IMR-90 (cell line): ENCODE measurements around the gene FAM98C. TPM values are rescaled to one million over a fixed set of nuclear protein-coding genes. Genes with fewer than 3 reads are reported as not detected.

Source experiments
- ATAC-seq: fragments of 200-7000 bp; cut with Tn5 transposase; 2 replicates; pipeline ENCODE4 v1.9.1; 2020; ENCODE audit warnings: low read depth, mild to moderate bottlenecking, moderate library complexity
- BruUV-seq: library from RNA; stranded (reverse); fragments of 400-500 nt; replicated peaks from 2 replicates; lab custom pipeline; 2021; lab: Mats Ljungman, UMichigan
- CTCF ChIA-PET: fragments of 300-600 bp; formaldehyde crosslinking; extraction: SDS; loops from one replicate; lab custom pipeline; 2021; ENCODE audit warnings: antibody characterized with exemption; lab: Yijun Ruan, JAX
- POLR2A ChIA-PET: fragments of 300-600 bp; sonication (Branson Sonifier 250); formaldehyde crosslinking; loops from one replicate; lab custom pipeline; 2022; ENCODE audit warnings: antibody characterized with exemption; ENCODE audit not compliant: unreplicated experiment; lab: Charles Lee
- DNase-seq: peaks from one replicate; pipeline ENCODE4 v3.0.0; 2013
- H2AFZ ChIP-seq: replicated peaks from 2 replicates; pipeline ENCODE3; 2013; ENCODE audit warnings: low read length, mild to moderate bottlenecking; ENCODE audit not compliant: poor library complexity
- H2AK5ac ChIP-seq: 2 replicates; pipeline ENCODE4 v1.6.1; 2013; ENCODE audit warnings: low read depth, low read length, inconsistent platforms
- H2AK9ac ChIP-seq: replicated peaks from 2 replicates; pipeline ENCODE3; 2013; ENCODE audit warnings: mild to moderate bottlenecking, low read depth, low read length, moderate library complexity; ENCODE audit not compliant: poor library complexity
- H2BK120ac ChIP-seq: 2 replicates; pipeline ENCODE4 v1.6.1; 2013; ENCODE audit warnings: low read depth, low read length, inconsistent platforms
- H2BK15ac ChIP-seq: 3 replicates; pipeline ENCODE4 v1.6.1; 2013; ENCODE audit warnings: low read depth, low read length, inconsistent platforms
- H2BK20ac ChIP-seq: 2 replicates; pipeline ENCODE4 v1.6.1; 2013; ENCODE audit warnings: low read depth, mild to moderate bottlenecking, inconsistent platforms, low read length, moderate library complexity
- H2BK5ac ChIP-seq: 2 replicates; pipeline ENCODE4 v1.6.1; 2013; ENCODE audit warnings: mild to moderate bottlenecking, low read depth, low read length, inconsistent platforms; ENCODE audit not compliant: poor library complexity, severe bottlenecking
- H3K14ac ChIP-seq: replicated peaks from 2 replicates; pipeline ENCODE4 v1.6.1; 2013; ENCODE audit warnings: low read depth, low read length, inconsistent platforms
- H3K18ac ChIP-seq: 2 replicates; pipeline ENCODE4 v1.6.1; 2013; ENCODE audit warnings: low read depth, low read length, control low read depth
- H3K23ac ChIP-seq: 2 replicates; pipeline ENCODE4 v1.6.1; 2013; ENCODE audit warnings: low read depth, low read length, inconsistent platforms
- H3K27ac ChIP-seq: 2 replicates; pipeline ENCODE4 v1.5.1; 2013; ENCODE audit warnings: mild to moderate bottlenecking, control low read depth, low read length; ENCODE audit not compliant: insufficient read depth
- H3K27me3 ChIP-seq: 2 replicates; pipeline ENCODE4 v1.6.1; 2013; ENCODE audit warnings: low read length; ENCODE audit not compliant: control insufficient read depth, insufficient read depth
- H3K36me3 ChIP-seq: 2 replicates; pipeline ENCODE4 v1.6.1; 2013; ENCODE audit warnings: low read length, mixed read lengths; ENCODE audit not compliant: control insufficient read depth, insufficient read depth
- H3K4ac ChIP-seq: 2 replicates; pipeline ENCODE4 v1.6.1; 2013; ENCODE audit warnings: low read depth, low read length, inconsistent platforms
- H3K4me1 ChIP-seq: 2 replicates; pipeline ENCODE4 v1.6.1; 2013; ENCODE audit warnings: low read length, mixed read lengths; ENCODE audit not compliant: control insufficient read depth, insufficient read depth
- H3K4me2 ChIP-seq: 2 replicates; pipeline ENCODE4 v1.6.1; 2013; ENCODE audit warnings: low read depth, mild to moderate bottlenecking, control low read depth, low read length, moderate library complexity
- H3K4me3 ChIP-seq: 2 replicates; pipeline ENCODE4 v1.5.1; 2013; ENCODE audit warnings: low read depth, mild to moderate bottlenecking, control low read depth, low read length, moderate library complexity; ENCODE audit not compliant: insufficient read depth
- H3K56ac ChIP-seq: 2 replicates; pipeline ENCODE4 v1.6.1; 2013; ENCODE audit warnings: low read length, inconsistent platforms; ENCODE audit not compliant: insufficient read depth; ENCODE audit errors: extremely low read depth
- H3K79me1 ChIP-seq, 2 experiments: 2 replicates each; pipeline ENCODE4 v1.6.1; 2013; ENCODE audit warnings: low read length in 2 of 2, inconsistent platforms in 1 of 2, low read depth in 1 of 2
- H3K9ac ChIP-seq: 2 replicates; pipeline ENCODE4 v1.6.1; 2013; ENCODE audit warnings: low read depth, low read length, control low read depth
- H3K9me1 ChIP-seq: 2 replicates; pipeline ENCODE4 v1.6.1; 2013; ENCODE audit warnings: low read length, inconsistent platforms; ENCODE audit not compliant: insufficient read depth
- H3K9me3 ChIP-seq: 2 replicates; pipeline ENCODE4 v1.6.1; 2013; ENCODE audit warnings: low read length; ENCODE audit not compliant: control insufficient read depth, insufficient read depth
- H4K20me1 ChIP-seq: 2 replicates; pipeline ENCODE4 v1.6.1; 2013; ENCODE audit warnings: low read length, inconsistent platforms; ENCODE audit not compliant: insufficient read depth
- H4K5ac ChIP-seq: 2 replicates; pipeline ENCODE4 v1.6.1; 2013; ENCODE audit warnings: mild to moderate bottlenecking, low read depth, low read length, control low read depth
- H4K8ac ChIP-seq, 2 experiments: 2 replicates each; pipeline ENCODE4 v1.6.1; 2013; ENCODE audit warnings: low read depth in 2 of 2, low read length in 2 of 2, control low read depth in 1 of 2, inconsistent platforms in 1 of 2
- H4K91ac ChIP-seq: 2 replicates; pipeline ENCODE4 v1.6.1; 2013; ENCODE audit warnings: low read depth, low read length, inconsistent platforms; ENCODE audit not compliant: insufficient read depth
- BHLHE40 ChIP-seq: fragments of 150-350 bp; IDR thresholded peaks from 2 replicates; pipeline ENCODE4 v1.6.1; 2016; ENCODE audit warnings: mild to moderate bottlenecking, low read depth, low read length
- CEBPB ChIP-seq: IDR thresholded peaks from 2 replicates; pipeline ENCODE4 v1.6.1; 2012; ENCODE audit warnings: low read depth, low read length, improper control_type of control experiment
- CHD1 ChIP-seq: IDR thresholded peaks from 2 replicates; pipeline ENCODE4 v1.6.1; 2012; ENCODE audit warnings: low read depth, low read length, improper control_type of control experiment
- CTCF ChIP-seq: conservative IDR thresholded peaks from 2 replicates; pipeline ENCODE4 v1.5.1; 2012; ENCODE audit warnings: mild to moderate bottlenecking, low read depth, low read length, improper control_type of control experiment
- ELK1 ChIP-seq: fragments of 150-350 bp; IDR thresholded peaks from 2 replicates; pipeline ENCODE4 v1.6.1; 2016; ENCODE audit warnings: low read depth, mild to moderate bottlenecking, low read length, moderate library complexity, borderline replicate concordance
- FOS ChIP-seq: fragments of 150-350 bp; IDR thresholded peaks from 2 replicates; pipeline ENCODE4 v1.6.1; 2016; ENCODE audit warnings: low read depth, low read length
- MAFK ChIP-seq: IDR thresholded peaks from 2 replicates; pipeline ENCODE4 v1.6.1; 2012; ENCODE audit warnings: low read depth, low read length, improper control_type of control experiment
- MAZ ChIP-seq: IDR thresholded peaks from 2 replicates; pipeline ENCODE4 v1.6.1; 2012; ENCODE audit warnings: low read depth, mild to moderate bottlenecking, low read length, improper control_type of control experiment, moderate library complexity, borderline replicate concordance
- MXI1 ChIP-seq: IDR thresholded peaks from 2 replicates; pipeline ENCODE4 v1.6.1; 2012; ENCODE audit warnings: low read depth, mild to moderate bottlenecking, low read length, moderate library complexity, borderline replicate concordance
- NFE2L2 ChIP-seq: fragments of 150-350 bp; IDR thresholded peaks from 2 replicates; pipeline ENCODE4 v1.6.1; 2016; ENCODE audit warnings: low read depth, mild to moderate bottlenecking, low read length
- POLR2A ChIP-seq: IDR thresholded peaks from 2 replicates; pipeline ENCODE4 v1.6.1; 2012; ENCODE audit warnings: mild to moderate bottlenecking, low read depth, low read length
- RAD21 ChIP-seq: IDR thresholded peaks from 2 replicates; pipeline ENCODE4 v1.6.1; 2012; ENCODE audit warnings: low read length, improper control_type of control experiment
- RCOR1 ChIP-seq: IDR thresholded peaks from 2 replicates; pipeline ENCODE4 v1.6.1; 2012; ENCODE audit warnings: mild to moderate bottlenecking, low read length, improper control_type of control experiment; ENCODE audit not compliant: insufficient replicate concordance
- RFX5 ChIP-seq: IDR thresholded peaks from 2 replicates; pipeline ENCODE4 v1.8.0; 2012; ENCODE audit warnings: low read depth, mild to moderate bottlenecking, low read length, moderate library complexity
- SMC3 ChIP-seq: fragments of 150-350 bp; IDR thresholded peaks from 2 replicates; pipeline ENCODE4 v1.6.1; 2016; ENCODE audit warnings: low read depth, mild to moderate bottlenecking, antibody characterized with exemption, low read length, moderate library complexity
- USF2 ChIP-seq: fragments of 150-350 bp; IDR thresholded peaks from 2 replicates; pipeline ENCODE4 v1.6.1; 2017; ENCODE audit warnings: mild to moderate bottlenecking, antibody characterized with exemption, low read length, low read depth
- WGBS, 2 experiments: methylation state at CpG; one replicate each; pipeline versions ENCODE4 v1.1.5 to v1.1.7; 2013; ENCODE audit warnings: missing lambda C conversion rate in 2 of 2; ENCODE audit not compliant: insufficient read length in 1 of 2; ENCODE audit errors: extremely low coverage in 2 of 2; 5-methylcytosine and 5-hydroxymethylcytosine counted together
- dilution Hi-C: fragments of 300-500 bp; cut with HindIII; formaldehyde crosslinking; loops from one replicate; pipeline ENCODE4 v1.14.3; 2018; ENCODE audit warnings: low sequenced_read_pairs; ENCODE audit not compliant: unreplicated experiment
- in situ Hi-C: fragments of 300-500 bp; cut with MboI; formaldehyde crosslinking; loops from 3 replicates; pipeline ENCODE4 v1.14.3; 2019; ENCODE audit warnings: low sequenced_read_pairs, inconsistent platforms, mixed read lengths
- intact Hi-C: fragments of 100-400 bp; cut with micrococcal nuclease; formaldehyde crosslinking; loops from 2 replicates; pipeline ENCODE4 v1.10.0; 2022
- polyA plus RNA-seq, 3 experiments: library from polyadenylated mRNA; depleted of rRNA; stranded (reverse); fragments of >200 nt; gene quantifications; 2 replicates each; pipeline ENCODE4 v1.2.3, GENCODE V29; 2012; ENCODE audit warnings: low replicate concordance in 1 of 3
- total RNA-seq: library from RNA; depleted of rRNA; stranded (reverse); fragments of >200 nt; gene quantifications from 2 replicates; pipeline ENCODE4 v1.2.3, GENCODE V29; 2012

Gene FAM98C
- total and polyA plus RNA-seq, 2 of the 4 experiments (the other 2 are of a cell fraction) = 3.6 to 17.9 TPM

GRCh38 chr19:38367041-38367440 lies 35.9 kb upstream of the FAM98C start:
- no peak overlapping the region for H3K14ac ChIP-seq
- H4K20me1 ChIP-seq = 0 out of 2 replicates have a peak, but pooled peaks cover 3% of the 10 kb centered on the region
- H3K9me3 ChIP-seq = no peaks in the 10 kb centered on the region
- H2BK15ac ChIP-seq = no peak overlapping the region
- no peaks in the 10 kb centered on the region for H3K36me3 ChIP-seq
- no TSS peak for BruUV-seq
- in situ Hi-C loops (no loop called here), dilution Hi-C loops (no loop called here), intact Hi-C loops (no loop called here)
- H2BK120ac ChIP-seq = no peak overlapping the region
- no peak overlapping the region for H3K27ac ChIP-seq
- DNase-seq = no peak
- no peak overlapping the region for H3K4me2 ChIP-seq
- H4K91ac ChIP-seq = no peak overlapping the region
- H3K4ac ChIP-seq = no peak overlapping the region
- H3K18ac ChIP-seq = no peak overlapping the region
- 40% methylated on average over 1 of the region's 12 CpGs; no CpG with 5 or more reads in 1 of the 2 experiments for WGBS, 2 experiments
- H2BK5ac ChIP-seq = no peak overlapping the region
- TF ChIP-seq MAZ (no peak), ELK1 (no peak), FOS (no peak), CTCF (no peak), MAFK (no peak), USF2 (no peak), SMC3 (no peak), MXI1 (no peak), POLR2A (no peak), CHD1 (no peak), NFE2L2 (no peak), BHLHE40 (no peak), CEBPB (no peak), RFX5 (no peak), RCOR1 (no peak), RAD21 (no peak)
- H3K4me3 ChIP-seq = no peak overlapping the region
- peaks cover 25% of the 10 kb centered on the region for H3K27me3 ChIP-seq
- no peak overlapping the region for H3K56ac ChIP-seq
- H3K9ac ChIP-seq = no peak overlapping the region
- H2AFZ ChIP-seq = no peak overlapping the region
- no peak overlapping the region for H4K8ac ChIP-seq
- H2AK9ac ChIP-seq = no peak overlapping the region
- no peak for ATAC-seq
- no peak overlapping the region for H3K23ac ChIP-seq
- H3K4me1 ChIP-seq = no peaks in the 10 kb centered on the region
- H4K5ac ChIP-seq = no peak overlapping the region
- ChIA-PET CTCF (no interaction called here), POLR2A (interaction anchor here (0.7 kb wide), 1 partner anchor 133 kb away, joined by 11 read pairs; no protein-coding TSS in a partner anchor)
- no peaks in the 10 kb centered on the region for H3K79me1 ChIP-seq
- H3K9me1 ChIP-seq = no peaks in the 10 kb centered on the region
- no peak overlapping the region for H2AK5ac ChIP-seq
- H2BK20ac ChIP-seq = no peak overlapping the region
